Activated T-helper 17 cell treated with anti-CD3 and anti-CD28 coated beads, Interleukin-2, amount 50 U/mL, for 72 hours (primary cell): ENCODE data around the gene VAV1. TPM values are rescaled to one million over a fixed set of nuclear protein-coding genes. Genes with fewer than 3 reads are reported as not detected.

Experiments used
- total RNA-seq, 2 donors: library from RNA; stranded (reverse); gene quantifications; one replicate each; pipeline ENCODE4 v1.2.3, GENCODE V29; 2022

VAV1 gene
- total RNA-seq, 2 donors from 2014 or later, result 110 to 114 TPM

Other genes with a start within 250 kb of the VAV1 start
- gene TNFSF9, start 241.7 kb upstream of the VAV1 start, total RNA-seq, result 1 to 10 TPM; 2.9 to 6.0 TPM
- gene CD70, start 181.6 kb upstream of the VAV1 start, total RNA-seq, result 10 to 100 TPM; 41.1 to 53.1 TPM
- gene TNFSF14, start 102.5 kb upstream of the VAV1 start, total RNA-seq, result 10 to 100 TPM; 13.5 to 48.5 TPM
- gene C3, start 52.1 kb upstream of the VAV1 start, total RNA-seq, result 1 to 10 TPM in 1 of 2 donors, under 1 TPM in 1; 0.99 to 4.3 TPM
- 10 to 100 TPM; 49.8 to 64.7 TPM for gene GPR108, start 35.1 kb upstream of the VAV1 start, total RNA-seq
- 10 to 100 TPM; 38.0 to 99.4 TPM for gene TRIP10, start 33.0 kb upstream of the VAV1 start, total RNA-seq
- 10 to 100 TPM; 21.1 to 21.2 TPM for gene SH2D3A, start 5.3 kb upstream of the VAV1 start, total RNA-seq
- gene ADGRE1, start 114.9 kb downstream of the VAV1 start, total RNA-seq, result 10 to 100 TPM in 1 of 2 donors, 1 to 10 TPM in 1; 6.9 to 10.6 TPM
- gene MBD3L2B, start 248.7 kb downstream of the VAV1 start, total RNA-seq, result not detected